HG03039 (cell line): ENCODE measurements around the gene MEF2C.

Source experiments
- ATAC-seq: cut with Tn5 transposase; IDR thresholded peaks from one replicate; pipeline ENCODE4 v1.9.1; 2021; ENCODE audit warnings: mild to moderate bottlenecking, moderate library complexity; ENCODE audit not compliant: unreplicated experiment

The MEF2C gene

GRCh38 chr5:88889189-88890069 is 6.4 kb upstream of the MEF2C start:
- ATAC-seq: no peak

DNA sequence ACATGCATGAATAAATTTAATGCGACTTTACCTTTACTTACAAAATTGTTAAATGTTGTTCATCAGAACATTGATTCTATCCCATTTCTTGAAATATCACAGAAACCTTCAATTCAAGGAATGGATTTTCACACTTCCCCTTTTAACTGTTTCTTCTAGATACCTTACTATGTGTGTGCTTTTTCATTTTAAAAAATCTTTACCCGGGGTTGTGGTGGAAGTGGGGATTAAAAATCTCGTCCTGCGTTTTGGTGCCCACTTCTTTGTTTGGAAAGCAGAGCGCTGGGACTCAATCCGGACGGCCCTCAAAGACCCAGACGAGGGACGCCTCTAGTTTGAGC is 5.8 kb upstream of the MEF2C start:
- no peak for ATAC-seq

DNA sequence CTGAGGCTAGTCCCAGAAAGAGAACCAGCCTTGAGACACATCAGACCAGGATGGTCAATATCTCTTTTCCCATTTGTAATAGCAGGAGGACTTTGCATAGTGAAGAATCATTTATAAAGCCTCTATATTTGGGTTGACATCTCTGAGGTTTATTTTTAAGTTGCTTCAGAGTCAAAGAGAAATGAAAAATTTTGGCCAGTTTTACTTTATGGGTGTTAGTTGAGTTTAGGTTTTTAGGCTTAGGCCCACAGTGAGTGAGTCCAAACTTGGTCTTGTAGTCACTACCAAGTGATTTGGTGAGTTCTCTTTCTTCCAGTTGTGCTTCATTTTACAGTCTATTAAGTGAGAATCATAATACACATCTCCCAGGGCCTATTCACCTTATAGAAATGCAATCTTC is 5.3 kb upstream of the MEF2C start:
- ATAC-seq: no peak

DNA sequence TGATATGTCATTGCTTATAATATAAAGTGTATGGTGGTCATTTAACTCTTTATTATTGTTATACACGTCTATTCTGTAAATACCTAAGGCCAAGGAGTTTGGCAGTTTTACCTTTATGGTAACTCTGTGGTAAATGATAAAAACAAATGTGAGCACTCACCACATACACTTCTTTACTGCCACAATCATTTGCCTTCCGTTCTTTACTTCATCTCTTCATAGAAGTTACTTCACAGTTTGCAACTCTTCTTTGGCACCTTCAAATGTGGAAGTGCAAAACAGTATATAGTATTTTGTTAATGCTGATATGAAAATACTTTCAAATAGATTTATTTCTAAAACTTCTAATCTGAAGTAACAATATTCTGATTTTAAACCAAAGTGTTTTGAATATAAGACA is 4.4 kb upstream of the MEF2C start:
- ATAC-seq: no peak

GRCh38 chr5:88886746-88887341 is 3.9 kb upstream of the MEF2C start:
- no peak for ATAC-seq

DNA sequence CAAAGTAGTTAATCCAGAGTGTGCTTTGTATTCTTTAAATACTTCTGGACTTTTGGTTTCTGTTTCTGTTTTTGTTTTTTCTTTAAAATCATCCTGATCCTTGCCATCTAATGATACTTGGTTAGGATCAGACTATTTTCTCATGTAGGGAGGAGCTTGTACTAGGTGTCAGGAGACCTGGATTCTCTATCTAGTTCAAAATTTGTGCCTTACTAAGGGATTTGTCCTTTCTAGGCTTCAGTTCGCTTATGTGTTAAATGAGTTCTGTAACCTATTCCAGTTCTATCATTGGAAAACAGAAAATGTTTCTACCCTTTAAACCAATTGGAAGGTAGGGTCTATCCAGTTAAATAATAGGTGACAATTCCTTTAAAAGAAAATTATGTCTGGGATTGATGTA is 3.3 kb upstream of the MEF2C start:
- no peak for ATAC-seq

- ATAC-seq: no peak
Observed at GRCh38 chr5:88885002-88885401, 2.0 kb upstream of the MEF2C start.

- no peak for ATAC-seq
Observed at GRCh38 chr5:88884608-88884877, 1.6 kb upstream of the MEF2C start.

DNA sequence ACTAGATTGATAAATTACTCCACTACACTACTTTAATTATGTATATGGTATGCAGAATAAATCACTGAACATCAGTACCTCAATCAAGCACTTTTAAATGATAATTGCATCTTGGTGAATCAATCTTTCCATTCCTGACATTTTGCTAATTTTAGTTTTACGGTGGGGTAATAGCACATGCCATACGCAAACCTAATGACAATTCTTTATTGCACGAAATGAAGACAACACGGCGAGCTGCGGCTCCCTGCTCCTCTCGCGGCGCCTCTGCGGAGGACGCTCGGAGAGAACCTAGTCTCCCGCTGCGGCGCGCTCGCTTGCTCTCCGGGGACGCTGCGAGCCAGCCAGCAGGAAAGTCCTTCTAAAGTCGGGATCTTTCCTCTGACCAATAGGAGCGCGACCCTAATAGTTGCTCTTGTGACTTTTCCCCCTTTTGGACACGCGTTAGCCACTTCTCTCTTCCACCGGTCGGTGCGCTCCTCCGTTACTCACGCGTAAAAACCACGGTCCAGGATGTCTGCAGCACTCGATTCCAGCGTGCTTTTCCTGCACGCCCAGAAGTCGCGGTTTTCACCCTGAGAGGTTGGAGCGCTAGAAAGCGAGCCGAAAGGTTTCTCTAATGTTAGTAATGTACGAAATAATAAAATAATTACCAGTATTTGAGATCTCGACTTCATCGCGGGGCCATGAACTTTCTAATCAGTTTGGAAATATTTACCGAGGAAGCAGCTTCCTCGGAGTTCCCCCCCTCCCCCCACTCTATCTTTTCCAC is 1.0 kb upstream of the MEF2C start:
- no peak for ATAC-seq

GRCh38 chr5:88882276-88883038 is 527 bp downstream of the MEF2C start:
- ATAC-seq: no peak

GRCh38 chr5:88881571-88881971 is 1.4 kb downstream of the MEF2C start:
- ATAC-seq: no peak

GRCh38 chr5:88880201-88880600 is 2.8 kb downstream of the MEF2C start:
- ATAC-seq: no peak

DNA sequence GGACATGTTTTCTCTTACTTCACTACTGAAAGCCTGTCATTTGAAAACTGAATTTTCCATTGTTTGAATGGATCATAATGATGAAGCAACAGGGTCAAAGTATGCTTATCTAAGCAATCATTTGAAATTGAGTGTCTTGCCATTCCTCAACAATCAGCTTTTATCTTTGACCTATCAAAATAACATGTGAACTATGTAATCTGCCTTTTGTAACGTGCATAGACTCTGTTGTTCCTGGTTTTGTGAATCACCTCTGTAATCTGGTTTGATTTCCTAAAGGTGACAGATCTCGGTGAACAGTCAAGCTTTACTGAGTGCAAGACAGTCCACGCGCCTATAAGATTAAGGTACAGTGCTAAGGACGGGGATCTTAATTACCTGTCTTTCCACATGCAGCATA is 3.3 kb downstream of the MEF2C start:
- no peak for ATAC-seq

- no peak for ATAC-seq
Observed at GRCh38 chr5:88878976-88879375, 4.0 kb downstream of the MEF2C start.

DNA sequence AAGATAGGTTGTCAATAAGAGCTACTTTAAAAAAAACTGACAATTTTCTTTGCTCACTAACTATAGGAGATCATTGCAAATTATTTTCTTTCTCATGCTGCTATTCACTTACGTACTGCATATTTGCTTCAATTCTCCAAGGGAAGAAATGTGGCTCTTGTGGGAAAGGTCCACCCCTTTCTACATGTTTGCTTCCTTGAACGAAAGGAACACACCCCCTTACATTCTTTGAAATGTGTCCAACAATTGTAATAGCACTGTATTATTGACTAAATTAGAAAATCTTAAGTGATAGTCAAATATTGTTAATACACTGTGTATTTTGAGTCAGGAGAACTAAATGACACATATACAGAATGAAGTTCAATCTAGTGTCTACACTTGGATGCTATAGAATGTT is 5.2 kb downstream of the MEF2C start:
- no peak for ATAC-seq

DNA sequence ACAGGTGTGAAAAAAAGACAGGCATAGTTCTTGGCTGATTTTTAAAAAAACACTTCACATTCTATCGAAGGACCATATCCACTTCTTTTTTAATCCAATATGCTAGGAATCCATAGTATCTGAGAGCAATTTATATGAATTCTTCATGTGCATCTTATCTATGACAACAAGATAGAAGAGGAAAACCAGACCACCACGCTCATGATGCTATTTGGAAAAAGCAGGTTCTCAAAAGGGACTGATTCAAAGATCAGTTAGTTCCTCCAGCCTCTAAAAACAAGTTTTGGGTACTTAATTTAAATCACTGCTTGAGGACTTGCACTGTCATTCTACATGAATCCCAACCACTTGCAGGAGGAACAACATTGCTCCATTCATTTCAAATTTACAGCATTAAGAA is 6.3 kb downstream of the MEF2C start:
- no peak for ATAC-seq

GRCh38 chr5:88875341-88876234 is 7.4 kb downstream of the MEF2C start:
- peak; percentile 47 for ATAC-seq

GRCh38 chr5:88873447-88873846 is 9.5 kb downstream of the MEF2C start:
- no peak for ATAC-seq

- ATAC-seq: no peak
Observed at GRCh38 chr5:88872971-88873370, 10.0 kb downstream of the MEF2C start.

DNA sequence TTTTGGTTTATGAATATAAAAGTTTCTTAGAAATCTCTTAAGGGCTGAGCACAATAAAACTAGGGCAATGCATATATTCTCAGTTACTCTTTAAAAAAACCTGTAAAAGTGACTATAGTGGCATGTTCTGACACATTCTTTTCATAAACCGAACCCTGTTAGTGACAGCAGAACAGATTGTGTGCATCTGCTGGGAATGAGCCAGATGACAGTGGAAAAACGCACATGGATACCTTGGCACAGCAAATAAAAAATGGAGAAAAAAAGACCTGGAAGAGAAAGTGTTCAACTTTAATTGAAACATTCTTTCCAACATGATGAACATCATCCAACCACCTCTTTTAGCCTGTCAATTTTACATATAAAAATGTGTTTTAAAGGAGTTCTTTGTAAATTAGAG is 12.7 kb downstream of the MEF2C start:
- no peak for ATAC-seq
